GM12878 (cell line): ENCODE measurements around the gene C11orf98. TPM values are rescaled to one million over a fixed set of nuclear protein-coding genes. Genes with fewer than 3 reads are reported as not detected.

Experiments used
- ATAC-seq: fragments of 200-7000 bp; cut with Tn5 transposase; 3 replicates; pipeline ENCODE4 v1.9.1; 2020; ENCODE audit warnings: mild to moderate bottlenecking, moderate library complexity
- BruUV-seq: library from RNA; stranded (reverse); fragments of 400-500 nt; replicated peaks from 2 replicates; lab custom pipeline; 2021; lab: Mats Ljungman, UMichigan
- CTCF ChIA-PET: fragments of 300-600 bp; sonication (Branson Sonifier 250); formaldehyde crosslinking; extraction: SDS; loops from one replicate; lab custom pipeline; 2021; ENCODE audit warnings: inconsistent platforms; lab: Yijun Ruan, JAX
- POLR2A ChIA-PET: fragments of 350-600 bp; formaldehyde crosslinking; extraction: SDS; loops from one replicate; lab custom pipeline; 2021; ENCODE audit warnings: inconsistent platforms; lab: Charles Lee
- RAD21 ChIA-PET: fragments of 300-600 bp; sonication (Branson Sonifier 250); formaldehyde crosslinking; loops from one replicate; lab custom pipeline; 2023; ENCODE audit warnings: antibody characterized with exemption; ENCODE audit not compliant: unreplicated experiment; lab: Charles Lee
- SMC1A ChIA-PET: fragments of 300-600 bp; sonication (Branson Sonifier 250); formaldehyde crosslinking; loops from one replicate; lab custom pipeline; 2023; ENCODE audit not compliant: unreplicated experiment, uncharacterized antibody; lab: Charles Lee
- DNase-seq: peaks from one replicate; pipeline ENCODE4 v3.0.0-alpha.2; 2011; ENCODE audit warnings: low read depth, low spot score
- FAIRE-seq: peaks from 3 replicates; lab custom pipeline; 2011; peaks lifted over from hg19 to GRCh38; lab: Jason Lieb, UNC
- H2AFZ ChIP-seq: 2 replicates; pipeline ENCODE4 v1.6.0; 2011; ENCODE audit warnings: low read depth, low read length, control low read depth; ENCODE audit not compliant: control insufficient read depth
- H3K27ac ChIP-seq: 2 replicates; pipeline ENCODE4 v1.5.1; 2011; ENCODE audit warnings: control low read depth; ENCODE audit not compliant: control insufficient read depth, insufficient read depth
- H3K27me3 ChIP-seq, 2 experiments: replicated peaks in 1 of 2; 2 replicates each; pipeline versions ENCODE4 v1.6.0 to v1.6.1; 2011; ENCODE audit warnings: low read length in 1 of 2; ENCODE audit not compliant: control insufficient read depth in 2 of 2, insufficient read depth in 2 of 2
- H3K36me3 ChIP-seq, 2 experiments: 2 replicates each; pipeline ENCODE4 v1.5.1; 2011; ENCODE audit warnings: low read length in 1 of 2; ENCODE audit not compliant: control insufficient read depth in 2 of 2, insufficient read depth in 2 of 2
- H3K4me1 ChIP-seq: 2 replicates; pipeline ENCODE4 v1.6.1; 2011; ENCODE audit warnings: mild to moderate bottlenecking, low read length, moderate library complexity, mixed read lengths; ENCODE audit not compliant: control insufficient read depth, insufficient read depth
- H3K4me2 ChIP-seq: 2 replicates; pipeline ENCODE4 v1.6.0; 2011; ENCODE audit warnings: control low read depth; ENCODE audit not compliant: control insufficient read depth, insufficient read depth
- H3K4me3 ChIP-seq: fragments of 200-600 bp; sonication (generic); 2 replicates; pipeline ENCODE4 v1.5.1; 2016
- H3K79me2 ChIP-seq: 2 replicates; pipeline ENCODE4 v1.6.0; 2011; ENCODE audit warnings: low read length; ENCODE audit not compliant: control insufficient read depth, insufficient read depth
- H3K9ac ChIP-seq: 2 replicates; pipeline ENCODE4 v1.8.0; 2011; ENCODE audit warnings: low read length, control low read depth, mixed read lengths; ENCODE audit not compliant: control insufficient read depth, insufficient read depth
- H3K9me3 ChIP-seq: replicated peaks from 3 replicates; pipeline ENCODE4 v1.5.1; 2011; ENCODE audit warnings: mild to moderate bottlenecking, low read length; ENCODE audit not compliant: control insufficient read depth, insufficient read depth
- H4K20me1 ChIP-seq: 2 replicates; pipeline ENCODE4 v1.6.0; 2011; ENCODE audit not compliant: control insufficient read depth, insufficient read depth
- BMI1 ChIP-seq: fragments of 450-650 bp; IDR thresholded peaks from 2 replicates; pipeline ENCODE4 v1.6.1; 2016; ENCODE audit warnings: mild to moderate bottlenecking, moderate library complexity, borderline replicate concordance
- CEBPB ChIP-seq, 2 experiments: fragments of 150-350 bp in 1 of 2; IDR thresholded peaks; 2 replicates each; pipeline ENCODE4 v1.6.1; 2012 to 2014; ENCODE audit warnings: low read depth in 2 of 2, low read length in 2 of 2, borderline replicate concordance in 1 of 2, inconsistent platforms in 1 of 2
- EGR1 ChIP-seq, 2 experiments: IDR thresholded peaks; 1 replicate in 1 of 2; 2 replicates in 1 of 2; pipeline ENCODE4 v1.6.1; 2011 to 2012; ENCODE audit warnings: low read depth in 2 of 2, low read length in 2 of 2, borderline replicate concordance in 1 of 2, mild to moderate bottlenecking in 1 of 2, moderate library complexity in 1 of 2
- HCFC1 ChIP-seq: fragments of 150-350 bp; IDR thresholded peaks from 2 replicates; pipeline ENCODE4 v1.6.1; 2014; ENCODE audit warnings: low read length
- JUNB ChIP-seq: IDR thresholded peaks from 2 replicates; pipeline ENCODE4 v1.6.1; 2016; ENCODE audit warnings: antibody characterized with exemption, mild to moderate bottlenecking
- LARP7 ChIP-seq: fragments of 450-650 bp; IDR thresholded peaks from 2 replicates; pipeline ENCODE4 v1.6.1; 2017; ENCODE audit warnings: mild to moderate bottlenecking
- SMC3 ChIP-seq: IDR thresholded peaks from 2 replicates; pipeline ENCODE4 v1.6.1; 2011; ENCODE audit warnings: low read length, improper control_type of control experiment, borderline replicate concordance
- SUPT20H ChIP-seq: IDR thresholded peaks from 2 replicates; pipeline ENCODE4 v1.6.1; 2011; ENCODE audit warnings: low read depth, mild to moderate bottlenecking, low read length, moderate library complexity, borderline replicate concordance; ENCODE audit not compliant: control insufficient read depth
- ZZZ3 ChIP-seq: IDR thresholded peaks from 2 replicates; pipeline ENCODE4 v1.6.1; 2011; ENCODE audit warnings: low read depth; ENCODE audit not compliant: control insufficient read depth, insufficient read length
- WGBS: methylation state at CpG from one replicate; pipeline ENCODE4 v1.1.6; 2016; ENCODE audit warnings: low lambda C conversion rate; ENCODE audit not compliant: insufficient replicate concordance, insufficient coverage; ENCODE audit errors: missing lambda C conversion rate; 5-methylcytosine and 5-hydroxymethylcytosine counted together
- in situ Hi-C: fragments of 300-500 bp; cut with MboI; formaldehyde crosslinking; loops from 9 replicates; pipeline ENCODE4 v1.14.3; 2018; ENCODE audit warnings: mixed read lengths
- intact Hi-C: fragments of 100-400 bp; cut with micrococcal nuclease; formaldehyde crosslinking; loops from one replicate; pipeline ENCODE4 v1.14.2; 2022; ENCODE audit not compliant: unreplicated experiment
- polyA plus RNA-seq, 11 experiments: library from polyadenylated mRNA; depleted of rRNA in 4 of 11; unstranded in 6 of 11; stranded (reverse) in 5 of 11; fragments of >200 nt; fragmentation: Nextera tagmentation in 4 of 11; fragmentation: Illumina TruSeq in 1 of 11; extraction: Ambion mirVana in 4 of 11; extraction: Trizol in 1 of 11; gene quantifications; 1 replicate in 1 of 11; 2 replicates in 10 of 11; pipeline versions ENCODE4 v1.2.1 to v1.2.3, GENCODE V29; 2011 to 2016; ENCODE audit warnings: inconsistent platforms in 2 of 11, missing spikeins in 2 of 11, low read depth in 1 of 11
- total RNA-seq, 4 experiments: library from RNA; depleted of rRNA in 3 of 4; stranded (reverse); fragments of >200 nt in 3 of 4; fragmentation: Illumina TruSeq in 1 of 4; extraction: Trizol in 1 of 4; gene quantifications; 2 replicates each; pipeline versions ENCODE4 v1.2.1 to v1.2.3, GENCODE V29; 2013 to 2021
- TF ChIP-seq, protein P1 (sequence below): IDR thresholded peaks from 2 replicates; pipeline ENCODE4 v1.6.1; 2012; ENCODE audit warnings: low read length, inconsistent platforms
- TF ChIP-seq, protein P2 (sequence below): fragments of 450-650 bp; IDR thresholded peaks from 2 replicates; pipeline ENCODE4 v1.6.1; 2014; ENCODE audit warnings: mild to moderate bottlenecking

The C11orf98 gene
- total and polyA plus RNA-seq, 10 of the 15 experiments (the other 5 are each of a cell fraction or from before 2014, with no cell fraction given): 62.5 to 270 (median 162) TPM

DNA sequence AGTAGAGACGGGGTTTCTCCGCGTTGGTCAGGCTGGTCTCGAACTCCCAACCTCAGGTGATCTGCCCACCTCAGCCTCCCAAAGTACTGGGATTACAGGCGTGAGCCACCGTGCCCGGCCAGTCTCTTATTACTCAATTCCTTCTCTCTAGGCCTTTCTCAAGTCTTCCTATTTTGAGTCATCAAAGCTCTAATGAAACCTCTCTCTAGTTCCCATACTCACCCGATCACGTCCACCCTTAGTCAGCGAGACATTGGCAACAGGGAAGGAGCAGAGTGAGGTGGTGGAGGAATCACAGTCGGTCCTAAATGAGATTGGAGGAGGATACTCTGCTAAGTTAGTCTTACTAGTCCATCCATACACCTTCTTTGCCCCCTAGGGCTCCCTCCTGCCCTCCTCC is 37.2 kb upstream of the C11orf98 start:
- Histone ChIP-seq H3K4me1 (peaks cover 9% of the 10 kb centered on the region), H3K4me3 (no peak overlapping the region), H3K27ac (no peak overlapping the region), H3K27me3 (no peaks in the 10 kb centered on the region), H2AFZ (no peak overlapping the region)
- FAIRE-seq (no peak), DNase-seq (no peak)
- ChIA-PET CTCF (interaction anchor here (0.6 to 1.1 kb wide), 6 partner anchors 14 to 297 kb away, joined by 3 read pairs; partner anchors contain the start of genes STX5 and TUT1), SMC1A (interaction anchor here (1.6 kb wide), 1 partner anchor 21 kb away, joined by 4 read pairs; no protein-coding TSS in a partner anchor), POLR2A (interaction anchor here (0.5 to 1.3 kb wide), 4 partner anchors 37 to 167 kb away, joined by 3 to 10 read pairs (median 4); partner anchors contain the start of genes C11orf98 and CSKMT)
- intact Hi-C loops (no loop called here), in situ Hi-C loops (no loop called here)
- WGBS: 54% methylated on average over 11 of the region's 11 CpGs
- BruUV-seq: TSS peak; percentile 43
- no peak for TF ChIP-seq LARP7
- peak; percentile 67 for TF ChIP-seq JUNB
- TF ChIP-seq, all 136 proteins: peak for 1
- H4K20me1 ChIP-seq: no peaks in the 10 kb centered on the region
- RAD21 ChIA-PET: no interaction called here
- no peaks in the 10 kb centered on the region for H3K79me2 ChIP-seq
- H3K9me3 ChIP-seq: no peaks in the 10 kb centered on the region
- H3K4me2 ChIP-seq: no peak overlapping the region
- no peak overlapping the region for H3K9ac ChIP-seq
- H3K36me3 ChIP-seq: peaks cover 0 to under 1% of the 10 kb centered on the region in 2 experiments; a peak in 2 of 4 replicates
- no peak for ATAC-seq

DNA sequence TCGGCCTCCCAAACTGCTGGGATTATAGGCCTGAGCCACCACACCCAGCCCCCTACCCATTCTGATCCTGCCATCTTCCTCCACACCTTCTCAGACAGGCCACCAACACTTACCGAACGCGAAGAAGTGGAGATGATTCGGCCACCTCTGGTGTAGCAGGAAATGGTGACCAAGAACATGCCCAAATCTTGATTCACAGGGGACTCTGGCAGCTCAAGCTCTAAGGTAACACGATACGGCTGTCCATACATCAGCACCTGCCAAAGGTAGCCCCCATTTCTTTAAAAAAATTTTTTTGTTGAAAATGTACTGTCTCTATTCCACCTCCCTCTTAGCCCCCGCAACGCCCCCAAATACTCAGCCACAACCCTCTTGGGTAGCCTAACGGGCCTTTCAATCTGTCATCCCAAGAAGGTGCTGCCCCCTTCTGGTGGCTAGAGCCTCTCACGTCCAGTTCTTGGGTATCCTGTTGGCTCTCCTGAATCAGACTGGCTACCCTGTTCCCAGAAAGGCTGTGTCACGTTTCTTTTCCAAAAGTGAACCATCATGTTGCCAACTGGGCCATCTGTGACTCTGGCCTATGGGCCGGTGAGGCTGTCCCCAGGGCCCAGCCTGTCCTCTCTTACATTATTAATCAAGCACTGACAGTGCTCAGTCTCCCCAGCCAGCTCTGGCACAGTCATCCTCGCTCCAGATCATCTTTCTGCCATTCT is 29.6 kb upstream of the C11orf98 start:
- in situ Hi-C loops: loop anchor here (5.0 to 10.0 kb wide), 2 partner anchors 270 to 297 kb away; no protein-coding TSS in a partner anchor
- SMC1A ChIA-PET: interaction anchor here (0.7 to 3.2 kb wide), 15 partner anchors 12 to 299 kb away, joined by 3 to 17 read pairs (median 3); partner anchors contain the start of genes GANAB and MTA2
- no peak overlapping the region for H3K4me3 ChIP-seq
- no peaks in the 10 kb centered on the region for H4K20me1 ChIP-seq
- no peaks in the 10 kb centered on the region for H3K79me2 ChIP-seq
- no peaks in the 10 kb centered on the region for H3K4me1 ChIP-seq
- intact Hi-C loops: loop anchor here (1.0 to 2.0 kb wide), 2 partner anchors 270 to 300 kb away; no protein-coding TSS in a partner anchor
- CTCF ChIA-PET: interaction anchor here (0.6 to 3.3 kb wide), 39 partner anchors 9 to 326 kb away, joined by 3 to 48 read pairs (median 4); partner anchors contain the start of genes B3GAT3, BSCL2, C11orf98 and CSKMT
- H3K9me3 ChIP-seq: no peaks in the 10 kb centered on the region
- no peak overlapping the region for H2AFZ ChIP-seq
- H3K27me3 ChIP-seq: no peaks in the 10 kb centered on the region
- ATAC-seq: peak; percentile 99
- FAIRE-seq: peak; percentile 88
- BruUV-seq: no TSS peak
- POLR2A ChIA-PET: interaction anchor here (0.6 to 1.0 kb wide), 7 partner anchors 15 to 913 kb away, joined by 3 to 7 read pairs (median 3); partner anchors contain the start of genes B3GAT3, HNRNPUL2 and TTC9C
- RAD21 ChIA-PET: interaction anchor here (0.5 to 3.2 kb wide), 13 partner anchors 15 to 300 kb away, joined by 3 to 18 read pairs (median 4); partner anchors contain the start of genes C11orf98, CSKMT, HNRNPUL2 and LBHD1
- H3K36me3 ChIP-seq: peaks cover 9% of the 10 kb centered on the region in 2 experiments; a peak in 3 of 4 replicates
- H3K4me2 ChIP-seq: no peak overlapping the region
- WGBS: 15% methylated on average over 14 of the region's 14 CpGs
- no peak overlapping the region for H3K9ac ChIP-seq
- no peak overlapping the region for H3K27ac ChIP-seq
- DNase-seq: no peak
- TF ChIP-seq ZZZ3 (no peak), EGR1 (IDR thresholded peaks at IDR 0.05; ENCODE audit: borderline replicate concordance in 1 of 2, low read depth in 2 of 2, low read length in 2 of 2) (0 out of 3 replicates have a peak, but pooled peaks of 1 of the 2 experiments have one; percentile 40), SMC3 (peak; percentile 73; the same call in 1 of the 2 replicates), BMI1 (no peak), CEBPB (IDR thresholded peaks at IDR 0.05; ENCODE audit: borderline replicate concordance in 1 of 2, low read depth in 2 of 2, low read length in 2 of 2) (no peak), HCFC1 (no peak), SUPT20H (no peak)
- TF ChIP-seq, protein P1, sequence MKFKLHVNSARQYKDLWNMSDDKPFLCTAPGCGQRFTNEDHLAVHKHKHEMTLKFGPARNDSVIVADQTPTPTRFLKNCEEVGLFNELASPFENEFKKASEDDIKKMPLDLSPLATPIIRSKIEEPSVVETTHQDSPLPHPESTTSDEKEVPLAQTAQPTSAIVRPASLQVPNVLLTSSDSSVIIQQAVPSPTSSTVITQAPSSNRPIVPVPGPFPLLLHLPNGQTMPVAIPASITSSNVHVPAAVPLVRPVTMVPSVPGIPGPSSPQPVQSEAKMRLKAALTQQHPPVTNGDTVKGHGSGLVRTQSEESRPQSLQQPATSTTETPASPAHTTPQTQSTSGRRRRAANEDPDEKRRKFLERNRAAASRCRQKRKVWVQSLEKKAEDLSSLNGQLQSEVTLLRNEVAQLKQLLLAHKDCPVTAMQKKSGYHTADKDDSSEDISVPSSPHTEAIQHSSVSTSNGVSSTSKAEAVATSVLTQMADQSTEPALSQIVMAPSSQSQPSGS: no peak
- TF ChIP-seq, protein P2, sequence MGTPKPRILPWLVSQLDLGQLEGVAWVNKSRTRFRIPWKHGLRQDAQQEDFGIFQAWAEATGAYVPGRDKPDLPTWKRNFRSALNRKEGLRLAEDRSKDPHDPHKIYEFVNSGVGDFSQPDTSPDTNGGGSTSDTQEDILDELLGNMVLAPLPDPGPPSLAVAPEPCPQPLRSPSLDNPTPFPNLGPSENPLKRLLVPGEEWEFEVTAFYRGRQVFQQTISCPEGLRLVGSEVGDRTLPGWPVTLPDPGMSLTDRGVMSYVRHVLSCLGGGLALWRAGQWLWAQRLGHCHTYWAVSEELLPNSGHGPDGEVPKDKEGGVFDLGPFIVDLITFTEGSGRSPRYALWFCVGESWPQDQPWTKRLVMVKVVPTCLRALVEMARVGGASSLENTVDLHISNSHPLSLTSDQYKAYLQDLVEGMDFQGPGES: no peak
